A673 (cell line): Measurements from ENCODE around the gene APOC4.

ENCODE experiments used
- CTCF ChIP-seq: fragments of 300-800, 200-600 bp; sonication (generic); conservative IDR thresholded peaks from 2 replicates; pipeline ENCODE4 v1.5.1; 2017; ENCODE audit warnings: low read depth, mild to moderate bottlenecking, antibody characterized with exemption, low read length, moderate library complexity, mixed read lengths
- EZH2 ChIP-seq: fragments of 200-600 bp; sonication (generic); IDR thresholded peaks from 2 replicates; pipeline ENCODE4 v1.6.1; 2017; ENCODE audit warnings: borderline replicate concordance, low read depth, mild to moderate bottlenecking, mixed read lengths, antibody characterized with exemption, low read length; ENCODE audit not compliant: poor library complexity, severe bottlenecking

GRCh38 chr19:44903216-44903601 lies 38.8 kb upstream of the APOC4 start:
- TF ChIP-seq CTCF (no peak), EZH2 (no peak)
